DND-41 (cell line): ENCODE results near the gene CLIC1.

ENCODE experiments used
- EZH2 ChIP-seq: IDR thresholded peaks from 3 replicates; pipeline ENCODE4 v1.6.1; 2012; ENCODE audit warnings: borderline replicate concordance, low read depth, mild to moderate bottlenecking, moderate library complexity, low read length, inconsistent platforms; ENCODE audit not compliant: severe bottlenecking
- TF ChIP-seq, protein P1 (sequence below): IDR thresholded peaks from 2 replicates; pipeline ENCODE4 v1.5.1; 2012; ENCODE audit warnings: borderline replicate concordance, low read length, moderate library complexity, mild to moderate bottlenecking; ENCODE audit not compliant: poor library complexity, severe bottlenecking; ENCODE audit errors: extremely low read depth

DNA sequence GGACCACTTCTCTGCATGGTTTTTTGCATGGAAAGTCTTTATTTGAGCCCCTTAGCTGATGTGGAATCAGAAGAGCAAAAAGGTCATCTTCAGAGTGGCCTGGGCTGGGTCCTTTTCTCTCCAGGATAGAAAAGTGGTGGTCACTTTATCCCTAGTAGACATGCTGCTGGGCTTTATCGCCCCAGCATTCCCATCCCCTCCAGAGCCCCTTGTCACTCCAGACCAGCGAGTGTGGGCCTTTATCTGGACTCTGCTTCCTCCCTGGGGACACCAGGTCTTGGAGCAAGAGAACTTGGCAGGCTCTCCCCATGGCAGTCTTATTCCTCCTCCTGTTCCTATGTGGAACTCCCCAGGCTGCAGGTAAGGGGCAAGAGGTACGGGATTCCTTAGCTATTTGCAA lies 29.7 kb downstream of the CLIC1 start, which contains the start of gene LY6G6F:
- TF ChIP-seq EZH2, result no peak
- TF ChIP-seq, protein P1, sequence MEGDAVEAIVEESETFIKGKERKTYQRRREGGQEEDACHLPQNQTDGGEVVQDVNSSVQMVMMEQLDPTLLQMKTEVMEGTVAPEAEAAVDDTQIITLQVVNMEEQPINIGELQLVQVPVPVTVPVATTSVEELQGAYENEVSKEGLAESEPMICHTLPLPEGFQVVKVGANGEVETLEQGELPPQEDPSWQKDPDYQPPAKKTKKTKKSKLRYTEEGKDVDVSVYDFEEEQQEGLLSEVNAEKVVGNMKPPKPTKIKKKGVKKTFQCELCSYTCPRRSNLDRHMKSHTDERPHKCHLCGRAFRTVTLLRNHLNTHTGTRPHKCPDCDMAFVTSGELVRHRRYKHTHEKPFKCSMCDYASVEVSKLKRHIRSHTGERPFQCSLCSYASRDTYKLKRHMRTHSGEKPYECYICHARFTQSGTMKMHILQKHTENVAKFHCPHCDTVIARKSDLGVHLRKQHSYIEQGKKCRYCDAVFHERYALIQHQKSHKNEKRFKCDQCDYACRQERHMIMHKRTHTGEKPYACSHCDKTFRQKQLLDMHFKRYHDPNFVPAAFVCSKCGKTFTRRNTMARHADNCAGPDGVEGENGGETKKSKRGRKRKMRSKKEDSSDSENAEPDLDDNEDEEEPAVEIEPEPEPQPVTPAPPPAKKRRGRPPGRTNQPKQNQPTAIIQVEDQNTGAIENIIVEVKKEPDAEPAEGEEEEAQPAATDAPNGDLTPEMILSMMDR, result no peak
